GM19468 (cell line): Measurements from ENCODE around the gene THPO.

Experiments used
- ATAC-seq: cut with Tn5 transposase; IDR thresholded peaks from one replicate; pipeline ENCODE4 v1.9.1; 2021; ENCODE audit warnings: mild to moderate bottlenecking, moderate library complexity, moderate number of reproducible peaks; ENCODE audit not compliant: unreplicated experiment; ENCODE audit errors: extremely low read depth

The THPO gene

DNA sequence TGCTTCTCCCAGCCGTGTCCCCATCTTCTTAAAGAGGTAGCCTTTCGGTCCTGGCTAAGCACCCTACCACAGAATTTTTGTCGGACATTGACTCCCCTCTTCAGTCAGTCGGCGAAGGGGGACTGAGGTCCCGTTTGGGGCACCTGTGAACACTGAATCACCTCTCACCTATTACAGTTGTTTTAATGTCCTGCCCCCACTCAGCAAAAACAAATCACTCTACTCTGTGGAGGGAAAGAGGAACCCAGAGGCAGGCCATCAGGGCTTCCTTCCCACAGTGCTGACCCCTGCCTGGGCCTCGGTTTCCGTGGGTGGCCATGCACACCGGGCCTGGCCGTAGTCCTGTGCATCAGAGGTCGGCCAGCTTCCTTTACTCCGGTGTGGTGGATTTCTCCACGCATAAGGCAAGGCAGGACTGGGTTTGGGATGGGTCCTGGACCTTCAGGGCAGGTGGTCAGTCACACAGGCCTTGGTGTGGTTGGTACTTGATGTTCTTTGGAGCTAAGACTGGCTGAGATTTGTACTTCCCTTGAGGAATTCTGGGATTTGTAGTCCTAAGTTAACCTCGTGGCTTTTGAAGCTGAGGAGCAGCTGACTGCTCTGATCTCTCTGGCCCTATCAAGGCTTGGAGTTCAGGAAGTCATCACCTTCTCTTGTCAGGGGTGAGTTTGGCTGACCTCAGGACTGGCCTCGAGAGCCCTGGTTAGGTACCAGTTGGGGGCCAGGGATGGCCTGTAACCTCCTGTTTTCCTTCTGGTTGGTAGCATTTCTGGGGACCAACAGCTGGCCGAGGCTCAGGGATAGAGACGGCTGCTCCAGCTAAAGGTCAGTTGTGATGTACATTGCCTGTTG, 41.2 kb downstream of the THPO start:
- no peak for ATAC-seq

DNA sequence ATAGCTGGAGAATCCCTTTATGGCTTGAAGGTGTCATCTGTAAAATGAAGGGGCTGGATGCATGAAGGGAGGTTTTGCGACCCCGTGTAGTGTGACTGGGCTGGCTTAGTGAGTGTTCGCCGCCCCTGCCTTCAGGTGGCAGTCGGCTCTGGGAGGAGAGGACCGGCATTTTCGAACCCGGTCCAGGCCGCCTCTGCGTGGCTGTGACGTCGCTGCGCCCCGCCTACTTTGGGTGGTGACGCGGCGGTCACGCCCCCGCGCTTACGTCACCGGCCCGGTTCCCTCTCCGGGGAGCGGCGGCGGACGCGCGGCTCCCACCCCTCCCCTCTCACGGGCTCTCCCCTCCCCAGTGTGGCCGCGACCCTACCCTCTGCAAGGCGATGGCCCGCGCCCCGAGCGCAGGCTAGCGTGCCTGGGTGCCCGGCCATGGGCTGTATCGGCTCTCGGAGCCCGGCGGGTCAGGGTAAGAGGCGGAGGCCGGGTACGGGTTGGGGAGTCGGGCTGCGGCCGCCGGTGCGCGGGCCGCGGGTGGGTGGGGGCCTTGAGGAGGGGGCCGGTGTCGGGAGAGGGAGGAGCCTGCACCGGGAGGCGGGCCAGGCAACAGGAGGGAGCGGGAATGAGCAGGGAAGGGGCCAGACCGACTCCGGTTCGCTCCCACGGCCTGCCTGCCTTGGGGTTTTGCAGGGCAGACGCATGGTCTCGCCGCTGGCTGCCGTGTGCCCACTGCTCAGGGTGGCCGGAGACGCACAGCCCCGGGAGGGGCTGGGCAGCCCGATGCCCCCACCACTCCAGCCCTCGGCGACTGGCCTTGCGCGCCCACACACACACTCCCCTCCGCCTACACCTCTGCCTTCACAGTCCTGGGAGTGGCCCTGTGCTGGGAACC, 42.1 kb downstream of the THPO start:
- peak; percentile 56 for ATAC-seq

DNA sequence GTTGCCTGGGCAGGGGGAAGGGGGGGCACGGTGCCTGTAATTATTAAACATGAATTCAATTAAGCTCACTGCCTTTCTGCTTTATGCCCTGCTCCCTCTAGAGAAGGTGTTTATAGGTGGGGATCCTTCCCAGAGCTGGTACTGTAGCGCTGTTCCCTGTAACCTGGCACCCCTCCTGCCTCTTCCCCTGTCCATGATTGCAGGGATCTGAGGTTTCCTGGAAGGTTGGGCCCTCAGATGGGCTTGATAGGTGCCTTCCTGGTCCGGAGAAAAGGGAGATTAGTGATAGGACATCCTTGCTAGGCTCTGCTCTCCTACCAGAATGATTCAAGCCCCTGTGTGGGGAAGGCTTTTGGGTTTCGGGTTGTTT, 42.7 kb downstream of the THPO start:
- no peak for ATAC-seq

DNA sequence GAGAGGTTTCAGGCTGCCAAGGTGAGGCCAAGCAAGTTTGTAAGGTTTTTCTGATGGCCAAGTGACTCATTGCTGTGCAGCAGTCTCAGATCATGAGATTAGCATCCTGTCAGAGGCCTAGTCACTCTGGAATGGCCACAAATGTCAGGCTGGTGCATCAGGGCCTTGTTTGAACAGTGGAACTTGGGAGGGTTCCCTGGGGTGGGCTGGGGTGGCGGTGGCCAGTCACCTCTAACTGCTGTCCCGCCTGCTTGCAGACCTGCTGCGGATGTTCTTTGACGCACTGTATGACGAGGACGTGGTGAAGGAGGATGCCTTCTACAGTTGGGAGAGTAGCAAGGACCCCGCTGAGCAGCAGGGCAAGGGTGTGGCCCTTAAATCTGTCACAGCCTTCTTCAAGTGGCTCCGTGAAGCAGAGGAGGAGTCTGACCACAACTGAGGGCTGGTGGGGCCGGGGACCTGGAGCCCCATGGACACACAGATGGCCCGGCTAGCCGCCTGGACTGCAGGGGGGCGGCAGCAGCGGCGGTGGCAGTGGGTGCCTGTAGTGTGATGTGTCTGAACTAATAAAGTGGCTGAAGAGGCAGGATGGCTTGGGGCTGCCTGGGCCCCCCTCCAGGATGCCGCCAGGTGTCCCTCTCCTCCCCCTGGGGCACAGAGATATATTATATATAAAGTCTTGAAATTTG, 43.4 kb downstream of the THPO start:
- no peak for ATAC-seq

GRCh38 chr3:184333700-184334099, 44.3 kb downstream of the THPO start:
- ATAC-seq, result no peak

GRCh38 chr3:184333190-184333589, 44.8 kb downstream of the THPO start:
- ATAC-seq, result no peak

- no peak for ATAC-seq
Measured at GRCh38 chr3:184332370-184333090, 45.5 kb downstream of the THPO start.

DNA sequence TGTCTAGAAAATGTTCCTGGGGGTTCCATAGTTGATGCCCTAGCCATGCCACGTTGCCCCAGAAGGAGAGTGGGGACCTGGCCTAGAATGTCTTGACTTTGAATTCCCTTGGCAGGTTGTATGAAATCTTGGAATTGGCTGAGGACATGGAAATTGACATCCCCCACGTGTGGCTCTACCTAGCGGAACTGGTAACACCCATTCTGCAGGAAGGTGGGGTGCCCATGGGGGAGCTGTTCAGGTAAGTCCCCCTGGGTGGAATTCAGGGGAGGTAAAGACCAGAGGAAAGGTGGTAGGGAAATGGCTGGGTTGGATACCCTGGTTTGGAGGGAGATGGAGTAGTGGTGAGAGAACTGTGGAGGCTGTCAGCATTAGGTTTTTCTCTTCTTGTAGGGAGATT, 49.5 kb downstream of the THPO start:
- ATAC-seq, result no peak

GRCh38 chr3:184327171-184327570, 50.8 kb downstream of the THPO start:
- ATAC-seq, result no peak

- ATAC-seq, result no peak
Measured at GRCh38 chr3:184325715-184326369, 52.2 kb downstream of the THPO start.

DNA sequence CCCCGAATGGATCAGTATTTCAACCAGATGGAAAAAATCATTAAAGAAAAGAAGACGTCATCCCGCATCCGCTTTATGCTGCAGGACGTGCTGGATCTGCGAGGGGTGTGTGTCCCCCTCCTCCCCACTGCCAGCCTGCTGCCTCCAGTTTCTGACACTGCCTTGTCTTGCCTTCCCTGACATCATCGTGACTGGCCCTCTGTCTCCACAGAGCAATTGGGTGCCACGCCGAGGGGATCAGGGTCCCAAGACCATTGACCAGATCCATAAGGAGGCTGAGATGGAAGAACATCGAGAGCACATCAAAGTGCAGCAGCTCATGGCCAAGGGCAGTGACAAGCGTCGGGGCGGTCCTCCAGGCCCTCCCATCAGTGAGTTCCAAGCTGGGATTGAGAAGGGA, 52.7 kb downstream of the THPO start:
- ATAC-seq, result no peak

DNA sequence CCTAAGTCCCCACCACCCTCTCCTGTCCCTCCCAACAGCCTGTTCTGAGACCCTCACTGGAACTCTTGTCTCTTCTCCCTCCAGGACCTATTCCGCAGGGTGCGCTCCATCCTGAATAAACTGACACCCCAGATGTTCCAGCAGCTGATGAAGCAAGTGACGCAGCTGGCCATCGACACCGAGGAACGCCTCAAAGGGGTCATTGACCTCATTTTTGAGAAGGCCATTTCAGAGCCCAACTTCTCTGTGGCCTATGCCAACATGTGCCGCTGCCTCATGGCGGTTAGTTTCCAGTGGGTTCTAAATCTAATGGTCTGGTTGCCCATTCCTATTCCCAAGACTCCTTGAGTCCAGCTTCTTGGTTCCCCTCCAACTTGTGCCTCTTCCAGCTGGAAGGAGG, 54.3 kb downstream of the THPO start:
- ATAC-seq, result no peak

DNA sequence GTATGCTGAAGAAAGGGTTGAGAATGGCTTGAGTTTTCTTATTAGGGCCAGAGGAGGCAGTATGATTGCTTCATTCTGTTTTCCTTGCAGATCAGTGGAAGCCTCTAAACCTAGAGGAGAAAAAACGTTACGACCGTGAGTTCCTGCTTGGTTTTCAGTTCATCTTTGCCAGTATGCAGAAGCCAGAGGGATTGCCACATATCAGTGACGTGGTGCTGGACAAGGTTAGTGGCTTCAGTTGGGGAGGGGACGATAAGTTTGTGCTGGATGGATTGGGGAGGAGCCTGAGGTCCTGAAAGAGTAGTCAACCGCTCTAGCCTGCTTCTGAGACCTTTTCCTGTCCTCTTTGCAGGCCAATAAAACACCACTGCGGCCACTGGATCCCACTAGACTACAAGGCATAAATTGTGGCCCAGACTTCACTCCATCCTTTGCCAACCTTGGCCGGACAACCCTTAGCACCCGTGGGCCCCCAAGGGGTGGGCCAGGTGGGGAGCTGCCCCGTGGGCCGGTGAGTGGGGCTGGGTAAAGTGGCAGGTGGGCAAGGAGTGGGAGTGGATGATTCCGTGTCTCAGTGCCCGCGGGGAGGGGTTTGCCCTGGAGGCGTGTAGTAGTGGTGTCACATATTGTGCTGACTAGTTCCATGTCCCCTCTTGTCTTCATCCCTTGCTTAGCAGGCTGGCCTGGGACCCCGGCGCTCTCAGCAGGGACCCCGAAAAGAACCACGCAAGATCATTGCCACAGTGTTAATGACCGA, 55.1 kb downstream of the THPO start:
- no peak for ATAC-seq
